NOMO-1 (cell line): ENCODE results near the gene ZNF3.

Source experiments
- DNase-seq, 2 experiments: peaks; one replicate each; lab custom pipeline; 2025; ENCODE audit not compliant: unreplicated experiment in 2 of 2; lab: John Stamatoyannopoulos, UW

Gene ZNF3

GRCh38 chr7:100057006-100057405 is 24.5 kb downstream of the ZNF3 start:
- no peak for DNase-seq

- peak; percentile 63 to 77 for DNase-seq
Observed at GRCh38 chr7:100053215-100053614, 28.3 kb downstream of the ZNF3 start.

GRCh38 chr7:100051611-100052010 is 29.9 kb downstream of the ZNF3 start:
- DNase-seq: no peak

GRCh38 chr7:100049441-100050291 is 31.9 kb downstream of the ZNF3 start, which contains the start of gene ZSCAN21:
ZSCAN21 (plus strand) TSS chr7:100049774; CDS start chr7:100057007, 7,233 bp downstream.
- DNase-seq: peak; percentile 70 to 71

- DNase-seq: no peak
Observed at GRCh38 chr7:100048680-100049079, 32.8 kb downstream of the ZNF3 start.

- peak in 1 of 2 experiments; percentile 40 for DNase-seq
Observed at GRCh38 chr7:100044718-100045117, 36.8 kb downstream of the ZNF3 start.

- DNase-seq: no peak
Observed at GRCh38 chr7:100040575-100040974, 40.9 kb downstream of the ZNF3 start.

GRCh38 chr7:100038326-100038725 is 43.2 kb downstream of the ZNF3 start:
- DNase-seq: no peak

GRCh38 chr7:100035876-100036275 is 45.6 kb downstream of the ZNF3 start:
- DNase-seq: no peak

GRCh38 chr7:100034871-100035510 is 46.5 kb downstream of the ZNF3 start:
- no peak for DNase-seq

GRCh38 chr7:100033526-100033925 is 48.0 kb downstream of the ZNF3 start:
- no peak for DNase-seq

GRCh38 chr7:100029596-100029995 is 51.9 kb downstream of the ZNF3 start:
- DNase-seq: no peak

GRCh38 chr7:100027197-100027596 is 54.3 kb downstream of the ZNF3 start:
- DNase-seq: no peak

- no peak for DNase-seq
Observed at GRCh38 chr7:100024020-100024619, 57.4 kb downstream of the ZNF3 start.

GRCh38 chr7:100023526-100023925 is 58.0 kb downstream of the ZNF3 start:
- no peak for DNase-seq

GRCh38 chr7:100022621-100023020 is 58.9 kb downstream of the ZNF3 start:
- DNase-seq: peak in 1 of 2 experiments; percentile 53

GRCh38 chr7:100021297-100021696 is 60.2 kb downstream of the ZNF3 start:
- peak; percentile 75 to 91 for DNase-seq
